Stomach (tissue), 9 donors: Measurements from ENCODE around the gene ARID3A. TPM values are rescaled to one million over a fixed set of nuclear protein-coding genes. Genes with fewer than 3 reads are reported as not detected.

Experiments used
- DNase-seq, 2 donors: peaks; one replicate each; pipeline versions ENCODE4 v3.0.0 to v3.0.0-alpha.2; 2013 to 2019
- H3K27ac ChIP-seq, 5 donors: fragments of 200-600 bp in 4 of 5; sonication (generic) in 4 of 5; one replicate each; pipeline ENCODE4 v1.5.1; 2013 to 2019; ENCODE audit warnings: mild to moderate bottlenecking in 1 of 5, moderate library complexity in 1 of 5
- H3K27me3 ChIP-seq, 3 donors: fragments of 200-600 bp; sonication (generic); one replicate each; pipeline ENCODE4 v1.5.1; 2017 to 2019; ENCODE audit warnings: mixed run types in 1 of 3
- H3K36me3 ChIP-seq, 4 donors: fragments of 200-600 bp; sonication (generic); 1 replicate in 3 of 4; 2 replicates in 1 of 4; pipeline ENCODE4 v1.5.1; 2016 to 2019
- H3K4me1 ChIP-seq, 4 donors: fragments of 200-600 bp; sonication (generic); one replicate each; pipeline ENCODE4 v1.5.1; 2016 to 2019
- H3K4me3 ChIP-seq, 4 donors: fragments of 200-600 bp; sonication (generic) in 3 of 4; one replicate each; pipeline ENCODE4 v1.5.1; 2016 to 2019; ENCODE audit warnings: mild to moderate bottlenecking in 1 of 4
- H3K9me3 ChIP-seq, 4 donors: fragments of 200-600 bp; sonication (generic); one replicate each; pipeline ENCODE4 v1.5.1; 2016 to 2019
- EP300 ChIP-seq: sonication (generic); formaldehyde crosslinking; IDR thresholded peaks from one replicate; pipeline ENCODE4 v1.6.1; 2017; ENCODE audit warnings: antibody characterized with exemption
- POLR2A ChIP-seq, 4 donors: fragments of 450-650 bp; IDR thresholded peaks; one replicate each; pipeline ENCODE4 v1.6.1; 2016; ENCODE audit warnings: antibody characterized with exemption in 4 of 4, control low read depth in 2 of 4, mild to moderate bottlenecking in 1 of 4, moderate library complexity in 1 of 4
- POLR2AphosphoS5 ChIP-seq, 3 donors: sonication (generic); formaldehyde crosslinking; IDR thresholded peaks; one replicate each; pipeline ENCODE4 v1.6.1; 2016; ENCODE audit warnings: antibody characterized with exemption in 3 of 3
- WGBS, 5 donors: extraction: QIAGEN DNeasy Blood & Tissue Kit in 3 of 5; methylation state at CpG; one replicate each; pipeline versions ENCODE4 v1.1.5 to v1.1.7; 2013 to 2018; 5-methylcytosine and 5-hydroxymethylcytosine counted together
- intact Hi-C: fragments of 100-400 bp; cut with DNase I; formaldehyde crosslinking; loops from one replicate; pipeline ENCODE4 v1.15.1; 2023; ENCODE audit warnings: low total_unique reads
- polyA plus RNA-seq, 3 donors: library from polyadenylated mRNA; stranded (reverse); fragments of 200-250 nt; gene quantifications; one replicate each; pipeline ENCODE4 v1.2.3, GENCODE V29; 2013
- total RNA-seq, 5 donors: library from RNA; depleted of rRNA; stranded (reverse); fragments of >200 nt; gene quantifications; one replicate each; pipeline versions ENCODE4 v1.1.0 to v1.2.3, GENCODE V29; 2014 to 2016
- TF ChIP-seq, protein P1 (sequence below), 7 experiments: fragments of 450-650 bp in 4 of 7; fragments of 200-600 bp in 3 of 7; sonication (generic) in 3 of 7; IDR thresholded peaks; one replicate each; pipeline ENCODE4 v1.5.1; 2016 to 2019; ENCODE audit warnings: antibody characterized with exemption in 7 of 7, control low read depth in 2 of 7, mild to moderate bottlenecking in 1 of 7
- donor health status: healthy with polysubstance abuse.
- donor health status: Bipolar disorder and iron deficiency.
- donor health status: healthy.

The ARID3A gene
- total and polyA plus RNA-seq, 8 donors: 1.1 to 23.5 (median 2.1) TPM; not detected in 1

DNA sequence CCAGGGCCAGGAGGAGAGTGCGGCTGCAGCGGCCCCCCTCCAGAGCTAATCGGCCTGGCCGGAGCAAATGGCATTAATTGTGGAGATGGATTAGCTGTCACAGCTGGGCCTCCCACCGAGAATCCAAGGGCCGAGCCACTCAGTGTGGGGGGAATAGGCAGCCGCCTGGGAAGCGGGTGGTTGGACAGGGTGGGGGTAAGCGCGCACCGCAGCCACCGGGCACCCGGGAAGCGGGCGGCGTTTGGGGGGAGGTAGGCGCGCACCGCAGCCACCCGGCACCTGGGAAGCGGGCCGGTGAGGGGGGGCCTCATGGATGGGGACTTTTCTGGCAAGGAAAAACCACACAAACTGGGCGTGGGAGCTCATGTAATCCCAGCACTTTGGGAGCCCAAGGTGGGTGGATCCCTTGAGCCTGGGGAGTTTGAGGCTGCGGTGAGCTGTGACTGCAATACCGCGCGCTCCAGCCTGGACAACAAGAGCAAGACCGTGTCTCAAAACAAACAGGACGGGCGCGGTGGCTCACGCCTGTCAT lies 22.5 kb upstream of the ARID3A start:
- peak in 1 of 2 donors; percentile 74 for DNase-seq
- intact Hi-C loops: no loop called here
- 65 to 72% (median 69%) methylated on average over 25 to 32 of the region's 32 CpGs for whole genome bisulfite sequencing, 5 donors
- H3K36me3 ChIP-seq: peaks cover 15 to 41% (median 32%) of the 10 kb centered on the region in 4 donors
- no peak overlapping the region for H3K27ac ChIP-seq
- peak overlapping the region in 1 of 4 donors; percentile 13 for H3K4me3 ChIP-seq
- no peak for TF ChIP-seq EP300
- no peak for TF ChIP-seq POLR2A (IDR thresholded peaks at IDR 0.05)
- no peak for TF ChIP-seq POLR2AphosphoS5 (IDR thresholded peaks at IDR 0.05)
- TF ChIP-seq, protein P1, sequence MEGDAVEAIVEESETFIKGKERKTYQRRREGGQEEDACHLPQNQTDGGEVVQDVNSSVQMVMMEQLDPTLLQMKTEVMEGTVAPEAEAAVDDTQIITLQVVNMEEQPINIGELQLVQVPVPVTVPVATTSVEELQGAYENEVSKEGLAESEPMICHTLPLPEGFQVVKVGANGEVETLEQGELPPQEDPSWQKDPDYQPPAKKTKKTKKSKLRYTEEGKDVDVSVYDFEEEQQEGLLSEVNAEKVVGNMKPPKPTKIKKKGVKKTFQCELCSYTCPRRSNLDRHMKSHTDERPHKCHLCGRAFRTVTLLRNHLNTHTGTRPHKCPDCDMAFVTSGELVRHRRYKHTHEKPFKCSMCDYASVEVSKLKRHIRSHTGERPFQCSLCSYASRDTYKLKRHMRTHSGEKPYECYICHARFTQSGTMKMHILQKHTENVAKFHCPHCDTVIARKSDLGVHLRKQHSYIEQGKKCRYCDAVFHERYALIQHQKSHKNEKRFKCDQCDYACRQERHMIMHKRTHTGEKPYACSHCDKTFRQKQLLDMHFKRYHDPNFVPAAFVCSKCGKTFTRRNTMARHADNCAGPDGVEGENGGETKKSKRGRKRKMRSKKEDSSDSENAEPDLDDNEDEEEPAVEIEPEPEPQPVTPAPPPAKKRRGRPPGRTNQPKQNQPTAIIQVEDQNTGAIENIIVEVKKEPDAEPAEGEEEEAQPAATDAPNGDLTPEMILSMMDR (IDR thresholded peaks at IDR 0.05): no peak
- peaks cover 0 to 41% (median 9%) of the 10 kb centered on the region in 4 donors for H3K4me1 ChIP-seq
- H3K9me3 ChIP-seq: no peaks in the 10 kb centered on the region
- no peaks in the 10 kb centered on the region for H3K27me3 ChIP-seq

DNA sequence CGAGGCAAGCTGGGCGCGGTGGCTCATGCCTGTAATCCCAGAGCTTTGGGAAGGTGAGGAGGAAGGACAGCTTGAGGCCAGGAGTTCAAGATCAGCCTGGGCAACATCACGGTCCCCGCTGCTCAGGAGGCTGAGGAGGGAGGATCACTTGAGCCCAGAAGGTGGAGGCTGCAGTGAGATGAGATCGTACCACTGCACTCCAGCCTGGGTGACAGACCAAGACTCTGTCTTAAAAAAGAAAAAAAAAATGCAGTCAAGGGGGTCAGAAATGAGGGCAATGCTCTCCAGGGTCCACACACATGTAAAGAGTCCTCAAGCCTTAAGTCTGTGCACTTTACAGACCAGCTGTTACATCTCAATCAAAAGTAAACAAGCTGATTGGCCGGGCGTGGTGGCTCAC lies 21.3 kb upstream of the ARID3A start:
- H3K27me3 ChIP-seq: no peaks in the 10 kb centered on the region
- no peak overlapping the region for H3K4me3 ChIP-seq
- H3K27ac ChIP-seq: no peak overlapping the region
- intact Hi-C loops: no loop called here
- TF ChIP-seq POLR2AphosphoS5 (IDR thresholded peaks at IDR 0.05) (no peak), POLR2A (IDR thresholded peaks at IDR 0.05) (no peak), EP300 (no peak)
- TF ChIP-seq, protein P1 (IDR thresholded peaks at IDR 0.05): no peak
- no peak for DNase-seq
- 86 to 92% (median 91%) methylated on average over 8 of the region's 8 CpGs for WGBS, 5 donors
- no peaks in the 10 kb centered on the region for H3K9me3 ChIP-seq
- H3K36me3 ChIP-seq: peaks cover 5 to 29% (median 20%) of the 10 kb centered on the region in 4 donors
- peaks cover 11 to 53% (median 21%) of the 10 kb centered on the region in 4 donors for H3K4me1 ChIP-seq

DNA sequence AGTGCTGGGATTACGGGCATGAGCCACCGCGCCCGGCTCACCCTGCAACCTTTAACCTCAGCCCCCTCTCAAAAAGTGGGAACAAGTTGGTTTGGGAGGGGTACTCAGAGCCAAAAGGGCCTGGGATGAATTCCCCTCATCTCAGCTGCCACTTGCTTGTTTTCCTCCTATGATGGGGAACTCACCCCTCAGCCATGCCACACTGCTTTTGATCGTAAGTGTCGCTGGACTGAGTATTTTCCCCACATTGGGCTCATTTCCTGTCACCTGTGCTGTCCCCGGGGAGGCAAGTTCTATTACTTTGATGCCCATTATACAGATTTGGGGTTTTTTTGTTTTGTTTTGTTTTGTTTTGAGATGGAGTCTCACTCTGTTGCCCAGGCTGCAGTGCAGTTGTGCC lies 19.4 kb upstream of the ARID3A start:
- Histone ChIP-seq H3K4me1 (peaks cover 18 to 55% (median 25%) of the 10 kb centered on the region in 4 donors), H3K4me3 (no peak overlapping the region), H3K36me3 (peaks cover 2 to 15% (median 7%) of the 10 kb centered on the region in 4 donors), H3K27ac (no peak overlapping the region), H3K9me3 (no peaks in the 10 kb centered on the region), H3K27me3 (no peaks in the 10 kb centered on the region)
- intact Hi-C loops: no loop called here
- no peak for DNase-seq
- TF ChIP-seq POLR2A (IDR thresholded peaks at IDR 0.05): no peak
- TF ChIP-seq, protein P1 (IDR thresholded peaks at IDR 0.05): no peak
- no peak for TF ChIP-seq EP300
- TF ChIP-seq POLR2AphosphoS5 (IDR thresholded peaks at IDR 0.05): no peak
- 89 to 95% (median 95%) methylated on average over 7 of the region's 7 CpGs for WGBS, 5 donors

DNA sequence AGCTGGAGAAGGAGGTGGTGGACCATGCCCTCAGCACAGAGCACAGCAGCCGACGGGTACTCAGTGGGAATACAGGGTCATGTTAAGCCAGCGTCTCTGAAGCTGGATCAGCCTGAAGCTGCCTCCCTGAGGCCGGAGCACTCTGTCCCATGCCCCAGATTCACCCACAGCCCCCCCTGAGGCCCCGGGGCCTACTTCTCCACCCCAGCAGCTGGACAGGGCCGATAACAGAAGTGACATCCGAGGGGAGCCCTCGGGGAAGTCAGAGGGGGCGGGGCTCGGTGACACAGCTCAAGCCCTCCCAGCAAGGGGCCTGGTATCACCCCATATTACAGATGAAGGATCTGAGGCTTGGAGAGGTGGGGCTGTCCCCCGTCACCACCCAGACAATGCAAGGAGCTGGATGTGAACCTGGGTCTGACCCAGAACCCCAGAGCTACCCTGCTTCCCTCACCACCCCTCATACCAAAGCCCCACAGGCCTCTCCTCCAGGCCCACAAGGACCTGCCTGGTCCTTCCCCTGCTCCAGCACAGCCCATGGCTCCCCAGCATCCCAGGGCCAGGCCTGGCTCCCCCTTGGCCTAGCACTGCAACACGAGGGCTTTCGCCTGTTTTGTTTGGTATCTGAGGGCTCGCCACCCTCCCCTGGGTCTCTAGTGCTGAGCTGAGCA lies 18.5 kb upstream of the ARID3A start:
- H3K36me3 ChIP-seq: peaks cover 0 to 6% (median 0%) of the 10 kb centered on the region in 4 donors
- no peaks in the 10 kb centered on the region for H3K9me3 ChIP-seq
- WGBS, 5 donors: 65 to 82% (median 74%) methylated on average over 10 to 14 of the region's 14 CpGs
- peak overlapping the region in 4 of 5 donors; percentile 17 to 97 (median 92) for H3K27ac ChIP-seq
- peak in 1 of 2 donors; percentile 67 for DNase-seq
- TF ChIP-seq, protein P1 (IDR thresholded peaks at IDR 0.05): no peak
- no peak for TF ChIP-seq EP300
- no peak for TF ChIP-seq POLR2A (IDR thresholded peaks at IDR 0.05)
- no peak for TF ChIP-seq POLR2AphosphoS5 (IDR thresholded peaks at IDR 0.05)
- intact Hi-C loops: no loop called here
- H3K27me3 ChIP-seq: no peaks in the 10 kb centered on the region
- no peak overlapping the region for H3K4me3 ChIP-seq
- peaks cover 18 to 57% (median 34%) of the 10 kb centered on the region in 4 donors for H3K4me1 ChIP-seq
